Testis (tissue), 3 donors: Measurements from ENCODE around the gene SIX3. TPM values are rescaled to one million over a fixed set of nuclear protein-coding genes. Genes with fewer than 3 reads are reported as not detected.

Source experiments
- DNase-seq: peaks from one replicate; pipeline ENCODE4 v3.0.0-alpha.2; 2019
- H3K27ac ChIP-seq, 2 donors: fragments of 200-600 bp; sonication (generic); one replicate each; pipeline ENCODE4 v1.5.1; 2019
- H3K27me3 ChIP-seq: fragments of 200-600 bp; sonication (generic); one replicate; pipeline ENCODE4 v1.5.1; 2019
- H3K36me3 ChIP-seq: fragments of 200-600 bp; sonication (generic); one replicate; pipeline ENCODE4 v1.5.1; 2017; ENCODE audit warnings: low read depth; ENCODE audit errors: missing control alignments
- H3K4me1 ChIP-seq: fragments of 200-600 bp; sonication (generic); one replicate; pipeline ENCODE4 v1.5.1; 2019
- H3K4me3 ChIP-seq, 2 donors: fragments of 200-600 bp; sonication (generic); one replicate each; pipeline ENCODE4 v1.5.1; 2017 to 2019
- H3K9me3 ChIP-seq: fragments of 200-600 bp; sonication (generic); one replicate; pipeline ENCODE4 v1.5.1; 2017
- POLR2A ChIP-seq: fragments of 450-650 bp; IDR thresholded peaks from one replicate; pipeline ENCODE4 v1.6.1; 2017; ENCODE audit warnings: antibody characterized with exemption, mild to moderate bottlenecking, moderate library complexity
- WGBS, 2 donors: methylation state at CpG; one replicate each; pipeline ENCODE4 v1.1.5; 2018; 5-methylcytosine and 5-hydroxymethylcytosine counted together
- intact Hi-C: fragments of 100-400 bp; cut with DNase I; formaldehyde crosslinking; loops from one replicate; pipeline ENCODE4 v1.15.1; 2023; ENCODE audit warnings: low total_unique reads
- polyA plus RNA-seq: library from polyadenylated mRNA; stranded (reverse); fragments of 350-450 nt; fragmentation: Illumina TruSeq; extraction: RNeasy Lipid Tissue Mini Kit (QIAGEN cat#74804); gene quantifications from one replicate; pipeline ENCODE4 v1.2.3, GENCODE V29; 2014; ENCODE audit warnings: low read depth, low replicate concordance; ENCODE audit not compliant: insufficient read depth
- total RNA-seq, 2 donors: library from RNA; depleted of rRNA; stranded (reverse); fragments of >200 nt; gene quantifications; one replicate each; pipeline ENCODE4 v1.2.3, GENCODE V29; 2016
- TF ChIP-seq, protein P1 (sequence below), 3 experiments: fragments of 450-650 bp in 2 of 3; fragments of 200-600 bp in 1 of 3; sonication (generic) in 1 of 3; IDR thresholded peaks; one replicate each; pipeline ENCODE4 v1.5.1; 2016 to 2019; ENCODE audit warnings: antibody characterized with exemption in 3 of 3, mild to moderate bottlenecking in 2 of 3, moderate library complexity in 1 of 3

Gene SIX3
- total and polyA plus RNA-seq, 3 donors from 2014 or later = 0.19 to 0.47 (median 0.20) TPM

GRCh38 chr2:44954889-44955592, 13.5 kb downstream of the SIX3 start:
- no peaks in the 10 kb centered on the region for H3K36me3 ChIP-seq
- H3K9me3 ChIP-seq = no peaks in the 10 kb centered on the region
- H3K4me3 ChIP-seq = no peak overlapping the region
- 2 to 3% methylated on average over 15 to 44 of the region's 44 CpGs for WGBS, 2 donors
- peaks cover 13% of the 10 kb centered on the region for H3K4me1 ChIP-seq
- no peaks in the 10 kb centered on the region for H3K27me3 ChIP-seq
- TF ChIP-seq, protein P1, sequence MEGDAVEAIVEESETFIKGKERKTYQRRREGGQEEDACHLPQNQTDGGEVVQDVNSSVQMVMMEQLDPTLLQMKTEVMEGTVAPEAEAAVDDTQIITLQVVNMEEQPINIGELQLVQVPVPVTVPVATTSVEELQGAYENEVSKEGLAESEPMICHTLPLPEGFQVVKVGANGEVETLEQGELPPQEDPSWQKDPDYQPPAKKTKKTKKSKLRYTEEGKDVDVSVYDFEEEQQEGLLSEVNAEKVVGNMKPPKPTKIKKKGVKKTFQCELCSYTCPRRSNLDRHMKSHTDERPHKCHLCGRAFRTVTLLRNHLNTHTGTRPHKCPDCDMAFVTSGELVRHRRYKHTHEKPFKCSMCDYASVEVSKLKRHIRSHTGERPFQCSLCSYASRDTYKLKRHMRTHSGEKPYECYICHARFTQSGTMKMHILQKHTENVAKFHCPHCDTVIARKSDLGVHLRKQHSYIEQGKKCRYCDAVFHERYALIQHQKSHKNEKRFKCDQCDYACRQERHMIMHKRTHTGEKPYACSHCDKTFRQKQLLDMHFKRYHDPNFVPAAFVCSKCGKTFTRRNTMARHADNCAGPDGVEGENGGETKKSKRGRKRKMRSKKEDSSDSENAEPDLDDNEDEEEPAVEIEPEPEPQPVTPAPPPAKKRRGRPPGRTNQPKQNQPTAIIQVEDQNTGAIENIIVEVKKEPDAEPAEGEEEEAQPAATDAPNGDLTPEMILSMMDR (IDR thresholded peaks at IDR 0.05) = no peak
- TF ChIP-seq POLR2A = no peak
- H3K27ac ChIP-seq = no peak overlapping the region
- intact Hi-C loops = no loop called here
- DNase-seq = no peak

DNA sequence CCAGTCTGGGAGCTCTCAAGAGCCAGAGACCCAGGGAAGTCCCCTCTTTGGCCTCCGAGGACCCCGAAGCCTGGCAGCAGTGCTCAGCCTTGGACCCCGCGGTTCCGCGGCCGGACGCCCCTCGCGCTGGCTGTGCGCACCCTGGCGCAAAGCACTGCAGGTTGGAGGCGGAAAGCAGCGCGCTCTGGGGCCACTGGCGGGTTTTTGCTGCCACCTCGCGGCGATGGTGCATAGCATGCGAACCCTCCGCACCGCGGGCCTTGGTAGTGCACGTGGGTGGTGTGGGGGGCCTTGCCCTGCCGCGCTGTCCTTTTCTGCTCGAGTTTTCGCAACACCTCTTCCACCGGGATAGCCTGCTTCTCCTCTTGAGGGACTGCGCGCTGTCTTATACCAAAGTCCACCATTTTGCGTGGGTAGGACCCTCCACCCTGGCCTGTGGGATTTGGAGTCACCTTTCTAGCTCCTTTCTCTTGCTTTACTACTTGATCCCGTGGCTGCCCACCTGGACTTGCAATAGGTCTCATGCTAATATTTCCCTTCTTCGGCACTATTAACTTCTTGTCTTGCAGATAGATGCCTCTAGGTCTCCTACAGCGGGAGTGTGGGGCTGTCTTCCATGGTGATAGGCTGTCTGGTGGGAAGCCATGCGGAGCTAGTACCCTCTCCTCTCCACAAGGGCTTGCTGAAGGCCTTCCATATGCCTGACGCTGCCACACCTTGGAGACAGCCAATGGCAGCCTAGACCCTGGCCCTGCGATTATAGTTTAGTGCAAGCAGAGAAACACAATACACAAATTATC, 14.3 kb downstream of the SIX3 start:
- 8 to 20% methylated on average over 15 to 36 of the region's 38 CpGs for WGBS, 2 donors
- no peaks in the 10 kb centered on the region for H3K9me3 ChIP-seq
- H3K27ac ChIP-seq = no peak overlapping the region
- H3K36me3 ChIP-seq = no peaks in the 10 kb centered on the region
- H3K4me3 ChIP-seq = no peak overlapping the region
- peak; percentile 71 for DNase-seq
- H3K4me1 ChIP-seq = peaks cover 13% of the 10 kb centered on the region
- TF ChIP-seq, protein P1 (IDR thresholded peaks at IDR 0.05) = peak; percentile 62 to 74 (median 73)
- TF ChIP-seq POLR2A = no peak
- no peaks in the 10 kb centered on the region for H3K27me3 ChIP-seq
- intact Hi-C loops = no loop called here

GRCh38 chr2:44956843-44957242, 15.3 kb downstream of the SIX3 start:
- H3K27me3 ChIP-seq = no peaks in the 10 kb centered on the region
- no peak for DNase-seq
- WGBS, 2 donors = 55 to 66% methylated on average over 1 of the region's 1 CpG
- H3K36me3 ChIP-seq = no peaks in the 10 kb centered on the region
- TF ChIP-seq, protein P1 (IDR thresholded peaks at IDR 0.05) = no peak
- TF ChIP-seq POLR2A = no peak
- intact Hi-C loops = no loop called here
- H3K4me3 ChIP-seq = no peak overlapping the region
- peaks cover 13% of the 10 kb centered on the region for H3K4me1 ChIP-seq
- no peak overlapping the region for H3K27ac ChIP-seq
- no peaks in the 10 kb centered on the region for H3K9me3 ChIP-seq

DNA sequence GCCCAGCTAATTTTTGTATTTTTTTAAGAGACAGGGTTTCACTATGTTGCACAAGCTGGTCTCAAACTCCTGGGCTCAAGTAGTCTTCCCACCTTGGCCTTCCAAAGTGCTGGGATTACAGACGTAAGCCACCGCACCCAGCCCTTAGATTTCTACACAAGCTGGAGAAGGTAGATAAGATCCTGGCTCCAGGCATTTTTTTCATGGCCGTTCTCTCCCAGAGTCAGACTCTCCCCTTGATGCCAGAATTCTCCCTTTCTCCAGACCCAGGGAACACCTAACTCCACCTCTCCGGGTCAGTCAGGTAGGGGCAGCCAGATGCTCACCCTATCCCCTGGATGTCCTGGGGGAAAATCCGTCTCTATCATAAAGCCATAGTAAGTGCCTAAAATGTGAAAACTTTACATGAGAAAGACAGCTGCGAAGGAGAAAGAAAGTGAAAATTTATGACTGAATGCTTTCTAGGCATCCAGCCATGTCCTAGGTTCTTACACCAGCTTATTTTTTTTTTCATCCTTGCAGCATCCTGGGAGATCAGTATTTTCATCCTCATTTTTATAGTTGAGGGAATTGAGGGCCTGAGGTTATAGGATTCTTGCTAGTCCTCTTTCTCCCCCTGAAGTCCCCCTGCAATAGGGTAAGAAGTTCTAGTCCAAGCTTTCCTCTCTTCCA, 16.3 kb downstream of the SIX3 start:
- TF ChIP-seq, protein P1 (IDR thresholded peaks at IDR 0.05) = no peak
- no peak for TF ChIP-seq POLR2A
- no peaks in the 10 kb centered on the region for H3K27me3 ChIP-seq
- H3K9me3 ChIP-seq = no peaks in the 10 kb centered on the region
- intact Hi-C loops = no loop called here
- no peaks in the 10 kb centered on the region for H3K36me3 ChIP-seq
- H3K4me3 ChIP-seq = no peak overlapping the region
- H3K27ac ChIP-seq = no peak overlapping the region
- H3K4me1 ChIP-seq = peaks cover 6% of the 10 kb centered on the region
- 80 to 83% methylated on average over 6 of the region's 6 CpGs for WGBS, 2 donors
- DNase-seq = no peak
